ENCODE measurements around the gene GCAT. TPM values are rescaled to one million over a fixed set of nuclear protein-coding genes. Genes with fewer than 3 reads are reported as not detected.

Gene GCAT
- total RNA-seq, 2 experiments from 2014 or later = 10.9 to 11.7 TPM

GRCh38 chr22:37804881-37805809, 2.6 kb upstream of the GCAT start:
- POLR2A ChIA-PET = no interaction called here
- CTCF ChIA-PET = interaction anchor here (0.9 kb wide), 1 partner anchor 12 kb away, joined by 3 read pairs; no protein-coding TSS in a partner anchor

- ChIA-PET CTCF (no interaction called here), POLR2A (no interaction called here)
Measured at GRCh38 chr22:37805810-37806277, 1.9 kb upstream of the GCAT start.

GRCh38 chr22:37806409-37807333, 1.1 kb upstream of the GCAT start:
- CTCF ChIA-PET = interaction anchor here (0.7 to 3.2 kb wide), 4 partner anchors 11 to 248 kb away, joined by 3 to 35 read pairs (median 4); partner anchors contain the start of gene PDXP
- POLR2A ChIA-PET = interaction anchor here (0.6 to 1.0 kb wide), 3 partner anchors 12 to 151 kb away, joined by 3 to 4 read pairs (median 4); no protein-coding TSS in a partner anchor

- ChIA-PET CTCF (interaction anchor here (0.7 to 3.2 kb wide), 3 partner anchors 10 to 955 kb away, joined by 3 to 35 read pairs (median 4); no protein-coding TSS in a partner anchor), POLR2A (interaction anchor here (0.6 to 0.9 kb wide), 5 partner anchors 41 to 845 kb away, joined by 3 to 8 read pairs (median 3); partner anchors contain the start of gene LGALS1)
Measured at GRCh38 chr22:37808294-37808657, 542 bp downstream of the GCAT start.

- POLR2A ChIA-PET = interaction anchor here (0.7 kb wide), 1 partner anchor 792 kb away, joined by 3 read pairs; no protein-coding TSS in a partner anchor
- CTCF ChIA-PET = interaction anchor here (1.4 to 3.2 kb wide), 2 partner anchors 8 to 54 kb away, joined by 4 to 35 read pairs; no protein-coding TSS in a partner anchor
Measured at GRCh38 chr22:37809672-37810333, 2.1 kb downstream of the GCAT start.

- CTCF ChIA-PET = interaction anchor here (0.6 kb wide), 1 partner anchor 60 kb away, joined by 3 read pairs; no protein-coding TSS in a partner anchor
Measured at GRCh38 chr22:37811867-37812266, 4.1 kb downstream of the GCAT start.

GRCh38 chr22:37812869-37813678, 5.3 kb downstream of the GCAT start:
- POLR2A ChIA-PET = no interaction called here
- CTCF ChIA-PET = no interaction called here

More at GRCh38 chr22:37811867-37812266, 4.1 kb downstream of the GCAT start:
- POLR2A ChIA-PET = no interaction called here

- ChIA-PET CTCF (interaction anchor here (1.1 to 1.2 kb wide), 2 partner anchors 48 to 51 kb away, joined by 3 to 5 read pairs; no protein-coding TSS in a partner anchor), POLR2A (no interaction called here)
Measured at GRCh38 chr22:37815593-37815992, 7.9 kb downstream of the GCAT start.

- ChIA-PET POLR2A (no interaction called here), CTCF (interaction anchor here (0.7 to 4.5 kb wide), 14 partner anchors 8 to 209 kb away, joined by 3 to 35 read pairs (median 4); partner anchors contain the start of genes GCAT and GGA1)
Measured at GRCh38 chr22:37816543-37817180, 8.9 kb downstream of the GCAT start.

GRCh38 chr22:37817705-37818408, 10.1 kb downstream of the GCAT start:
- POLR2A ChIA-PET = interaction anchor here (0.7 kb wide), 1 partner anchor 32 kb away, joined by 3 read pairs; no protein-coding TSS in a partner anchor
- CTCF ChIA-PET = interaction anchor here (0.5 to 4.5 kb wide), 35 partner anchors 8 to 839 kb away, joined by 3 to 35 read pairs (median 4); partner anchors contain the start of genes ANKRD54, C22orf23, GCAT and GGA1

- CTCF ChIA-PET = interaction anchor here (0.5 to 4.5 kb wide), 29 partner anchors 8 to 838 kb away, joined by 3 to 35 read pairs (median 4); partner anchors contain the start of genes ANKRD54, C22orf23, GCAT and GGA1
- POLR2A ChIA-PET = interaction anchor here (0.5 to 0.9 kb wide), 4 partner anchors 11 to 133 kb away, joined by 3 to 6 read pairs (median 3); partner anchors contain the start of gene GCAT
Measured at GRCh38 chr22:37818409-37819104, 10.8 kb downstream of the GCAT start.

GRCh38 chr22:37819105-37819433, 11.3 kb downstream of the GCAT start:
- ChIA-PET CTCF (interaction anchor here (1.0 to 4.5 kb wide), 16 partner anchors 10 to 838 kb away, joined by 3 to 35 read pairs (median 5); partner anchors contain the start of genes ANKRD54, C22orf23, GCAT and MICALL1), POLR2A (interaction anchor here (0.7 to 0.9 kb wide), 2 partner anchors 12 to 44 kb away, joined by 3 read pairs; partner anchors contain the start of gene GCAT)

- POLR2A ChIA-PET = interaction anchor here (0.6 kb wide), 1 partner anchor 39 kb away, joined by 11 read pairs; no protein-coding TSS in a partner anchor
Measured at GRCh38 chr22:37820350-37820749, 12.6 kb downstream of the GCAT start.

GRCh38 chr22:37822079-37822833, 14.5 kb downstream of the GCAT start:
- ChIA-PET CTCF (interaction anchor here (0.7 kb wide), 1 partner anchor 23 kb away, joined by 4 read pairs; no protein-coding TSS in a partner anchor), POLR2A (interaction anchor here (2.3 kb wide), 1 partner anchor 22 kb away, joined by 8 read pairs; the partner anchor contains the start of gene ANKRD54)

More at GRCh38 chr22:37820350-37820749, 12.6 kb downstream of the GCAT start:
- CTCF ChIA-PET = interaction anchor here (0.8 to 4.5 kb wide), 5 partner anchors 12 to 114 kb away, joined by 3 to 35 read pairs (median 4); partner anchors contain the start of genes ANKRD54 and GCAT

Data from activated CD8-positive, alpha-beta memory T cell treated with anti-CD3 and anti-CD28 coated beads for 36 hours (primary cell).